ENCODE data around the gene AMPH.

GRCh38 chr7:38335492-38336147, 295.6 kb downstream of the AMPH start:
- no peak for TF ChIP-seq POLR2AphosphoS5 (IDR thresholded peaks at IDR 0.05; ENCODE audit: borderline replicate concordance, low read depth, low read length)
- no peak for TF ChIP-seq EZH2 (IDR thresholded peaks at IDR 0.05)
- no peak for TF ChIP-seq FOXP2 (optimal IDR thresholded peaks at IDR 0.05; ENCODE audit: control extremely low read depth, extremely low read length, insufficient read depth)

Measured in SK-N-MC (cell line).